ENCODE data around the gene TRANK1.

The TRANK1 gene

DNA sequence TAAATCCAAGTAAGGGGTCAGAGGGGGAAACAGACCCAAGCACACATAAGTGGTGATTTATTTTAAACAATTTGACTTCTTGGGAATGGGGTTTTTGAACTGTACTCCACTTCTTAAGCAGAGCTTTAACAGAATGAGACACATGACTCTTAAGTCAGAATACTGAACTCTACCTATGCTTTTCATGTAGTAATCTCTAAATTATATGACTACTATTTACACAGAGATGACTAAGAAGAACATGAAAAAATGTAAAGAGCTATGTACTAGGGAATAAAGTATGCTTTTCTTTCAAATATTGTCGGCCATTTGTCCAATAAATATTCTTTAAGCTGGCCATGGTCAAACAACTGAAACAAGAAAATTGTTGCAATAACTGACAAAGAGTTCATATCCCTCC lies 35.2 kb downstream of the TRANK1 start:
- Histone ChIP-seq H3K4me3 (IDR thresholded peaks at IDR 0.05; ENCODE audit: insufficient read depth, low read depth, low read length) (no peak overlapping the region), H3K36me3 (ENCODE audit: insufficient read depth) (no peaks in the 10 kb centered on the region), H4K20me1 (ENCODE audit: insufficient read depth) (no peaks in the 10 kb centered on the region), H2AFZ (ENCODE audit: low read depth) (no peak overlapping the region), H3K27me3 (ENCODE audit: insufficient read depth, low read depth) (no peaks in the 10 kb centered on the region), H3K4me1 (ENCODE audit: low read depth, poor library complexity, severe bottlenecking) (peaks cover 49% of the 10 kb centered on the region), H3K4me2 (no peak overlapping the region), H3K27ac (no peak overlapping the region), H3K79me2 (ENCODE audit: insufficient read depth, low read depth) (no peaks in the 10 kb centered on the region), H3K9ac (no peak overlapping the region)
- TF ChIP-seq, protein P1, sequence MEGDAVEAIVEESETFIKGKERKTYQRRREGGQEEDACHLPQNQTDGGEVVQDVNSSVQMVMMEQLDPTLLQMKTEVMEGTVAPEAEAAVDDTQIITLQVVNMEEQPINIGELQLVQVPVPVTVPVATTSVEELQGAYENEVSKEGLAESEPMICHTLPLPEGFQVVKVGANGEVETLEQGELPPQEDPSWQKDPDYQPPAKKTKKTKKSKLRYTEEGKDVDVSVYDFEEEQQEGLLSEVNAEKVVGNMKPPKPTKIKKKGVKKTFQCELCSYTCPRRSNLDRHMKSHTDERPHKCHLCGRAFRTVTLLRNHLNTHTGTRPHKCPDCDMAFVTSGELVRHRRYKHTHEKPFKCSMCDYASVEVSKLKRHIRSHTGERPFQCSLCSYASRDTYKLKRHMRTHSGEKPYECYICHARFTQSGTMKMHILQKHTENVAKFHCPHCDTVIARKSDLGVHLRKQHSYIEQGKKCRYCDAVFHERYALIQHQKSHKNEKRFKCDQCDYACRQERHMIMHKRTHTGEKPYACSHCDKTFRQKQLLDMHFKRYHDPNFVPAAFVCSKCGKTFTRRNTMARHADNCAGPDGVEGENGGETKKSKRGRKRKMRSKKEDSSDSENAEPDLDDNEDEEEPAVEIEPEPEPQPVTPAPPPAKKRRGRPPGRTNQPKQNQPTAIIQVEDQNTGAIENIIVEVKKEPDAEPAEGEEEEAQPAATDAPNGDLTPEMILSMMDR (conservative IDR thresholded peaks at IDR 0.05; ENCODE audit: low read depth, low read length): no peak

DNA sequence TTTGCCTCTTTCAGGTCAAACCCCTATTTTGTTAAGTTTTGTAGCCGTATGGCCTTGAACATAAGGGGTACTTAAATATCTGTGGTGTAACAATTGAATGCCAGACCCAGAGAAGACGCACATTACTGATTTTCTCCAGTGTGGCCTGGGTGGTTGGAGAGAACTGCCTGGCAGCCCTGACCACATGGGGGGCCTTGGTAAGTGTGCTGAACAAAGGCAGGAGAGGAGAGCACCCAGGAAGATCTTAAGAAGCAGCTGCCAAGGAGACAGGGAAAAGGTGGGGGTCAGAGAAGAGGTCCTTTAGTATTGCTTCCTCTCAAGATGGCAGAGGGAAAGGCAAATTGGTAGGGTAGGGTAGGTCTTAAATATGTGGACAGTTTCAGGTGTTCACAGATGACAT lies 35.7 kb downstream of the TRANK1 start:
- Histone ChIP-seq H3K27me3 (ENCODE audit: insufficient read depth, low read depth) (no peaks in the 10 kb centered on the region), H3K27ac (no peak overlapping the region; the same call in 1 of the 2 replicates), H3K79me2 (ENCODE audit: insufficient read depth, low read depth) (no peaks in the 10 kb centered on the region), H3K9ac (no peak overlapping the region), H3K36me3 (ENCODE audit: insufficient read depth) (no peaks in the 10 kb centered on the region), H2AFZ (ENCODE audit: low read depth) (no peak overlapping the region), H3K4me1 (ENCODE audit: low read depth, poor library complexity, severe bottlenecking) (peaks cover 46% of the 10 kb centered on the region), H3K4me3 (IDR thresholded peaks at IDR 0.05; ENCODE audit: insufficient read depth, low read depth, low read length) (no peak overlapping the region), H4K20me1 (ENCODE audit: insufficient read depth) (no peaks in the 10 kb centered on the region), H3K4me2 (peak overlapping the region; percentile 90; the same call in 1 of the 2 replicates)
- TF ChIP-seq, protein P1 (conservative IDR thresholded peaks at IDR 0.05; ENCODE audit: low read depth, low read length): no peak

DNA sequence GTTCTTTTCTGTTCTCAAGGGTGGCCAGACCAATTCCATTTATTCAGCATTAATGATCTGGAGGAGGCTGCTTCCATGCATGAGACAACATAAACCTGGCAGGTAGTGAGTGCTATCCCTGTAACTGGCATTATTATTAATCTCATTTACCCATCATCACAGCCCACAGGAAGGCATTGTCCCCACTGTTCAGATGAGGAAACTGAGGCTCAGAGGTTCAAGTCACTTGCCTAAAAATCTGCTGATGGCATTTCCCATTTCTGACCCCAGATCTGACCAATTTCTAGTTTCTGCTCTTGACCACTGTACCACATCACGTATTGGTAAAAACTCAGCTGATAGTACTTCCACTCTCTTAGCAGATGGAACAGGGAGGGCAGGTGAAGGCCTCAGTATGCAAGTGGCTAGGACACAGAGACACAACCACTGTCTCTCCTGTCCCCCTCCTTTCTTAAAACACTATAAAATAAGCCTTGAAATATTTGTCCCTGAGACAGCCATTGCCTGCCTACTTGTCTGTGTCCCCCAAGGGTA lies 36.1 kb downstream of the TRANK1 start:
- H4K20me1 ChIP-seq (ENCODE audit: insufficient read depth): no peaks in the 10 kb centered on the region
- H3K4me3 ChIP-seq (IDR thresholded peaks at IDR 0.05; ENCODE audit: insufficient read depth, low read depth, low read length): peak overlapping the region; percentile 59
- H3K9ac ChIP-seq: no peak overlapping the region; the same call in 1 of the 2 replicates
- peak overlapping the region; percentile 21; the same call in 1 of the 2 replicates for H3K27ac ChIP-seq
- H2AFZ ChIP-seq (ENCODE audit: low read depth): peak overlapping the region; percentile 74; the same call in 1 of the 2 replicates
- H3K27me3 ChIP-seq (ENCODE audit: insufficient read depth, low read depth): no peaks in the 10 kb centered on the region
- H3K4me2 ChIP-seq: peak overlapping the region; percentile 90
- no peaks in the 10 kb centered on the region for H3K36me3 ChIP-seq (ENCODE audit: insufficient read depth)
- TF ChIP-seq, protein P1 (conservative IDR thresholded peaks at IDR 0.05; ENCODE audit: low read depth, low read length): no peak
- peaks cover 41% of the 10 kb centered on the region for H3K4me1 ChIP-seq (ENCODE audit: low read depth, poor library complexity, severe bottlenecking)
- H3K79me2 ChIP-seq (ENCODE audit: insufficient read depth, low read depth): no peaks in the 10 kb centered on the region

DNA sequence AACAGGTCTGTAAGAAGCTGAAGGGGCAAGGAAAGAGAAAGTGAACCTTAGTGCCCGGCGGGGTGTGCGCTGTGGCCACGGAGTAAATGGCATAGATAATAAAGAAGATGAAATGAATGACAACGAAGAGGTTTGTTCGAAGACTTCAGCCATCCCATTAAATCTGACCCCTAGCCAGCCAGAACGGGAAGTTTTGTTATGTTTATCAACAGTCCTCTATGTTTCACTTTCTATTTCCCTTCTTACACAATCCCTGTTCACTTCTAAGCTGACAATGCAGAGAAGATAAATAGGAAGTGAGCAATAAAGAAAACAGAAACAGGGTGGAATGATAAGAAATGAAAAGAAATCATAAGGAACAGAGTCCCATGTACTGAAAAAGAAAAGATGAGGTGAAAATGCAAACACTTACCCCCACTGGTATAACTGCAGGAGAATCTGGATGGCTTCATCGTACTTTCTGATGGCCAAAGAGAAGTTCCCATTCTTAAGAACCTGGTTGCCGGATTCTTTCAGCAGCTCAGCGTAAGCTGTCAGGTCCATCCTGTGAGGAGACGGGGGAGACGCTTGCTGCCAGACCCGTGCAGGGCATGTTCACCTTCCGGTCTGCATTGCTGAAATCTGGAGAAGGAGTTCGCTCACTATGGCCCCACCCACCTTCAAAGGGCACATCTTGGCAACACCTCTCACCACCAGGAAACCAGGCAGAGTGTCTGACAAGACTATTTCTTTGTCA lies 36.8 kb downstream of the TRANK1 start:
- Histone ChIP-seq H3K4me2 (peak overlapping the region; percentile 90), H3K36me3 (ENCODE audit: insufficient read depth) (no peaks in the 10 kb centered on the region), H2AFZ (ENCODE audit: low read depth) (peak overlapping the region; percentile 74), H3K4me1 (ENCODE audit: low read depth, poor library complexity, severe bottlenecking) (peaks cover 35% of the 10 kb centered on the region), H4K20me1 (ENCODE audit: insufficient read depth) (no peaks in the 10 kb centered on the region), H3K27me3 (ENCODE audit: insufficient read depth, low read depth) (no peaks in the 10 kb centered on the region), H3K9ac (peak overlapping the region; percentile 37; the same call in 1 of the 2 replicates), H3K79me2 (ENCODE audit: insufficient read depth, low read depth) (no peaks in the 10 kb centered on the region), H3K27ac (peak overlapping the region; percentile 21; the same call in 1 of the 2 replicates), H3K4me3 (IDR thresholded peaks at IDR 0.05; ENCODE audit: insufficient read depth, low read depth, low read length) (peak overlapping the region; percentile 92)
- TF ChIP-seq, protein P1 (conservative IDR thresholded peaks at IDR 0.05; ENCODE audit: low read depth, low read length): no peak

Measured in KMS-11 (cell line).